Gastroesophageal sphincter (tissue), 4 donors: ENCODE measurements around the gene FAM83C. TPM values are rescaled to one million over a fixed set of nuclear protein-coding genes. Genes with fewer than 3 reads are reported as not detected.
A peak's percentile ranks its signal among the peaks of the same experiment; 100 is the strongest.

Source experiments
- ATAC-seq: fragments of 150-250 bp; one replicate; pipeline ENCODE4 v1.9.1; 2016; ENCODE audit warnings: mild to moderate bottlenecking, moderate library complexity
- H3K27ac ChIP-seq, 4 donors: fragments of 200-600 bp; sonication (generic) in 3 of 4; 1 replicate in 3 of 4; 2 replicates in 1 of 4; pipeline ENCODE4 v1.5.1; 2016 to 2019
- H3K27me3 ChIP-seq: fragments of 200-600 bp; sonication (generic); one replicate; pipeline ENCODE4 v1.5.1; 2019
- H3K36me3 ChIP-seq, 2 donors: fragments of 200-600 bp; sonication (generic); one replicate each; pipeline ENCODE4 v1.5.1; 2019; ENCODE audit warnings: control low read depth in 1 of 2
- H3K4me1 ChIP-seq, 3 donors: fragments of 200-600 bp; sonication (generic); 1 replicate in 2 of 3; 2 replicates in 1 of 3; pipeline ENCODE4 v1.5.1; 2016 to 2019; ENCODE audit warnings: control low read depth in 2 of 3
- H3K4me3 ChIP-seq, 2 donors: fragments of 200-600 bp; sonication (generic); one replicate each; pipeline ENCODE4 v1.5.1; 2019; ENCODE audit warnings: mild to moderate bottlenecking in 1 of 2, moderate library complexity in 1 of 2
- H3K9me3 ChIP-seq, 3 donors: fragments of 200-600 bp; sonication (generic); one replicate each; pipeline ENCODE4 v1.5.1; 2017 to 2019; ENCODE audit warnings: control low read depth in 2 of 3
- EP300 ChIP-seq: sonication (generic); formaldehyde crosslinking; IDR thresholded peaks from one replicate; pipeline ENCODE4 v1.6.1; 2017; ENCODE audit warnings: antibody characterized with exemption, mild to moderate bottlenecking
- POLR2A ChIP-seq, 2 donors: fragments of 450-650 bp; IDR thresholded peaks; one replicate each; pipeline ENCODE4 v1.6.1; 2017; ENCODE audit warnings: antibody characterized with exemption in 2 of 2, mild to moderate bottlenecking in 2 of 2, moderate library complexity in 1 of 2
- POLR2AphosphoS5 ChIP-seq: sonication (generic); formaldehyde crosslinking; IDR thresholded peaks from one replicate; pipeline ENCODE4 v1.6.1; 2017; ENCODE audit warnings: antibody characterized with exemption
- WGBS, 2 donors: methylation state at CpG; one replicate each; pipeline ENCODE4 v1.1.5; 2018; ENCODE audit warnings: low coverage in 1 of 2; 5-methylcytosine and 5-hydroxymethylcytosine counted together
- total RNA-seq, 4 donors: library from RNA; depleted of rRNA; stranded (reverse); fragments of >200 nt; gene quantifications; one replicate each; pipeline ENCODE4 v1.1.0, GENCODE V29; 2016
- TF ChIP-seq, protein P1 (sequence below), 4 experiments: fragments of 200-600 bp in 2 of 4; fragments of 450-650 bp in 2 of 4; sonication (generic) in 1 of 4; IDR thresholded peaks; one replicate each; pipeline ENCODE4 v1.5.1; 2017 to 2019; ENCODE audit warnings: antibody characterized with exemption in 4 of 4, mild to moderate bottlenecking in 2 of 4, moderate library complexity in 2 of 4

Gene FAM83C
- total RNA-seq, 4 donors from 2014 or later: 1.4 TPM; not detected in 3

DNA sequence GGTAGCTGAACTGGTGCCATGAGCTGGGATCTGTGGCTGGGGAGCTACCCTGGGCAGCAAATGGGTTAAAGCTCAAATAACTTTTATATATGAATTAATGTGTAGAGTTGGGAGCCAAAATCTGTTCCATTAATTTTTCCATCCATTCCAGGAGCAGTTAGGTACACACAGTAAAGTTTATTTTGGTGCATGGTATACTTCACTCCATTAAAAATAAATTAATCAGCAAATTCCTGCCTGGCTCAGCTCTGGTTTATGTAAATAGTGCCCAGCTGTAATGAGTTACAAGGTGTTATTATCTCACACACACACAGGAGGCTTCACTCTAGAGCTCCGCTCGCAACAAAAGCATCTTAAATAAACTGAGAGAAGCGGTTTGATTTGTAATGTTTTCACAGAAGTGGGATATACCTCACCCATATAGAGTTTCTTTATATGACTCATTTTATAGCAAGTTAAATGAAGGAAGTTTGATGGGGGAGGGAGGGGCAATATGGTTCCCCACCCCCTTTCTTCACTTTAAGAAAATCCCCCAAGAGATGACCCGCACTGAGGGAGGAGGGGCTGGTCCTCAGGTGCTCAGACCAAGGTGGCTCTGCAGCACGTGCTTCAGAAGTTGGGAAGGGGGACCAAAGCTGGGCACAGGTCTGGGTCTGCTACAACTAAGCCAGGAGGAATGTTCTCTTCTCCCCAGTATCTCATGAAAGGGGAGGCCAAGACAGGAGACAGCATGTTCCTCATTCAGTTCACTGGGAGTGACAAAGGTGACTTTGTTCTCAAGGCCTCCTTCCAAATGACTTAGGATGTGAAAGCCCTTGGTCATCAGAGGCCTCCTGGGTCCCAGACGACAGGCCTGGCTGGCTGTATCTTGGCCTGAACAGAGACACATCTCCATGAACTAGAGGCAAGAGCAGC is 10.5 kb upstream of the FAM83C start:
- no peaks in the 10 kb centered on the region for H3K27me3 ChIP-seq
- H3K4me1 ChIP-seq: peaks cover 6 to 56% (median 16%) of the 10 kb centered on the region in 3 donors
- no peaks in the 10 kb centered on the region for H3K9me3 ChIP-seq
- 23 to 52% methylated on average over 3 to 5 of the region's 6 CpGs for WGBS, 2 donors
- no peak for ATAC-seq
- TF ChIP-seq POLR2A (IDR thresholded peaks at IDR 0.05): no peak
- TF ChIP-seq, protein P1, sequence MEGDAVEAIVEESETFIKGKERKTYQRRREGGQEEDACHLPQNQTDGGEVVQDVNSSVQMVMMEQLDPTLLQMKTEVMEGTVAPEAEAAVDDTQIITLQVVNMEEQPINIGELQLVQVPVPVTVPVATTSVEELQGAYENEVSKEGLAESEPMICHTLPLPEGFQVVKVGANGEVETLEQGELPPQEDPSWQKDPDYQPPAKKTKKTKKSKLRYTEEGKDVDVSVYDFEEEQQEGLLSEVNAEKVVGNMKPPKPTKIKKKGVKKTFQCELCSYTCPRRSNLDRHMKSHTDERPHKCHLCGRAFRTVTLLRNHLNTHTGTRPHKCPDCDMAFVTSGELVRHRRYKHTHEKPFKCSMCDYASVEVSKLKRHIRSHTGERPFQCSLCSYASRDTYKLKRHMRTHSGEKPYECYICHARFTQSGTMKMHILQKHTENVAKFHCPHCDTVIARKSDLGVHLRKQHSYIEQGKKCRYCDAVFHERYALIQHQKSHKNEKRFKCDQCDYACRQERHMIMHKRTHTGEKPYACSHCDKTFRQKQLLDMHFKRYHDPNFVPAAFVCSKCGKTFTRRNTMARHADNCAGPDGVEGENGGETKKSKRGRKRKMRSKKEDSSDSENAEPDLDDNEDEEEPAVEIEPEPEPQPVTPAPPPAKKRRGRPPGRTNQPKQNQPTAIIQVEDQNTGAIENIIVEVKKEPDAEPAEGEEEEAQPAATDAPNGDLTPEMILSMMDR (IDR thresholded peaks at IDR 0.05): peak in 1 of 4 experiments; percentile 3
- H3K36me3 ChIP-seq: peaks cover 0 to 9% of the 10 kb centered on the region in 2 donors
- H3K4me3 ChIP-seq: no peak overlapping the region
- peak overlapping the region in 2 of 4 donors; percentile 18 to 49 for H3K27ac ChIP-seq

DNA sequence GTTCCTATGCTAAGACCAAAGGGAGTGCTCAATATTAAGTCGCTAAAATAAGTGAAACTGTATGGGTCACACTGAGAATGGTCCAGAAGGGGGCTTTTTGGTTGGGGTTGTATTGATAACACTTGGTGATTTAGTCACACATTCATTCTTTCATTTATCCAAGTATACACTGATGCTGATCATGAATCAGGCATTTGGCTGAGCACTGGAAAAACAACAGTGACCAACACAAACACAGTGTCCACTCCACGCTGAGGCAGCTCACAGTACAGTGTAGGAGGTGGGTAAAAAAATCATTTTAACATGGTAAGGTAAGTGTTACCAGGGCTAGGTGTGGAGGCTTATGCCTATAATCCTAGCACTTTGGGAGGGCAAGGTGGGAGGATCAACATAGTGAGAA is 9.2 kb upstream of the FAM83C start:
- Histone ChIP-seq H3K4me3 (no peak overlapping the region), H3K9me3 (no peaks in the 10 kb centered on the region), H3K4me1 (peaks cover 0 to 44% (median 9%) of the 10 kb centered on the region in 3 donors), H3K27ac (no peak overlapping the region), H3K36me3 (peaks cover 0 to 9% of the 10 kb centered on the region in 2 donors), H3K27me3 (no peaks in the 10 kb centered on the region)
- TF ChIP-seq, protein P1 (IDR thresholded peaks at IDR 0.05): no peak
- TF ChIP-seq POLR2AphosphoS5 (no peak), POLR2A (IDR thresholded peaks at IDR 0.05) (no peak), EP300 (no peak)
- ATAC-seq: no peak
- WGBS, 2 donors: 92 to 94% methylated on average over 2 of the region's 2 CpGs

DNA sequence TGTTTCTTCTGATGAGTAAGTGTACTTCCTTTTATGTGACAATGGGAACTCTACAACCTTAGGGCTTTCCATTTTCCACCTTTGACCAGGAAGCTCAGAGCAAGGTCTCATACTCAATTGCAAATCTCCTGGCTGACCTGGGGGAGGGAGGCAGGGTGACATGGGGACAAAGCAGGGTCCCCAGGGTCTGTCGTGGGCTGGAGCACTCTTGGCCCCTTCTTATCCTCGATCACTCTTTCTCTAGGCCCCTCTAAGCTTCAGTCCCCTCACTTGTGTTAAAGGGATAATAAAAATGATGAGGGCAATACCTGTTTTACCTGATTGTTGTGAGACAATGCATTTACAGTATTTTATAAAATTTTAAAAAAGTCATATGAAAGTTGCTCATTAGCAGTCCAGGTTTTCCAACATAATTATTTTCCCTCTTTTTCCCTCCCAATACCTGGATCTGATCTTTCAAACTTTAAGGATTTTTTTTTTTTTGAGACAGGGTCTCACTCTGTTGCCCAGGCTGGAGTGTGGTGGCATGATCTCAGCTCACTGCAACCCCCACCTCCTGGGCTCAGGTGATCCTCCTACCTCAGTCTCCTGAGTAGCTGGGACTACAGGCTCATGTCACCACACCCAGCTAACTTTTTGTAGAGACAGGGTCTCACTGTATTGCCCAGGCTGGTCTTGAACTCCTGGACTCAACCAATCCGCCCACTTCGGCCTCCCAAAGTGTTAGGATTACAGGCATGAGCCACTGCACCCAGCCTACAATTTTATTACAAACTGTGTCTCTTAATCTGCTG is 8.4 kb upstream of the FAM83C start:
- H3K4me3 ChIP-seq: no peak overlapping the region
- H3K27ac ChIP-seq: no peak overlapping the region
- H3K27me3 ChIP-seq: no peaks in the 10 kb centered on the region
- 83 to 93% methylated on average over 3 to 4 of the region's 4 CpGs for WGBS, 2 donors
- peaks cover 0 to 36% (median 9%) of the 10 kb centered on the region in 3 donors for H3K4me1 ChIP-seq
- peaks cover 0 to 1% of the 10 kb centered on the region in 2 donors for H3K36me3 ChIP-seq
- H3K9me3 ChIP-seq: no peaks in the 10 kb centered on the region
- ATAC-seq: no peak
- TF ChIP-seq EP300 (no peak), POLR2AphosphoS5 (no peak), POLR2A (IDR thresholded peaks at IDR 0.05) (no peak)
- TF ChIP-seq, protein P1 (IDR thresholded peaks at IDR 0.05): no peak

DNA sequence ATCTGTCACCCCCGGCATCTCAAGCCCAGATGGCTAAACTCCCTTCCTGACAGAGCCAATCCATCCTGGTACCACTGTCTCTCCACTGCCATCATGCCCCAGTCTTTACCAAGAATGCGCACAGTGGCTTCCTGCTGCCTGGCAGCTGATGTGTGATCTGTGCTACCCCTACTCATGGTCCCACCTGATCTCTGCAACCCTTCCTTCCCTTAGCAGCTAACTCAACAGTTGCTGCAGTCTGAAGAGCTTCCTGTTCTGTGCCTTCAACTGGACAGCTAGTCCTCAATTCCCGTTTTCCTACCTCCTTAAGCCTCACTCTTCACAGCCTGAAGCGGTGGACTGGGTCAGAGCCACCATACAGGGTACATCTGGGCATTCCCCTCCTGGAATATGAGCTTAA is 7.6 kb upstream of the FAM83C start:
- H3K36me3 ChIP-seq: no peaks in the 10 kb centered on the region
- no peak overlapping the region for H3K27ac ChIP-seq
- H3K4me1 ChIP-seq: peaks cover 0 to 32% (median 9%) of the 10 kb centered on the region in 3 donors
- no peak overlapping the region for H3K4me3 ChIP-seq
- H3K27me3 ChIP-seq: no peaks in the 10 kb centered on the region
- no peaks in the 10 kb centered on the region for H3K9me3 ChIP-seq
- TF ChIP-seq EP300 (no peak), POLR2AphosphoS5 (no peak), POLR2A (IDR thresholded peaks at IDR 0.05) (no peak)
- TF ChIP-seq, protein P1 (IDR thresholded peaks at IDR 0.05): no peak
- ATAC-seq: no peak
- WGBS, 2 donors: 72 to 80% methylated on average over 3 to 4 of the region's 4 CpGs
